Measurements from ENCODE around the gene GPR17.

The GPR17 gene

DNA sequence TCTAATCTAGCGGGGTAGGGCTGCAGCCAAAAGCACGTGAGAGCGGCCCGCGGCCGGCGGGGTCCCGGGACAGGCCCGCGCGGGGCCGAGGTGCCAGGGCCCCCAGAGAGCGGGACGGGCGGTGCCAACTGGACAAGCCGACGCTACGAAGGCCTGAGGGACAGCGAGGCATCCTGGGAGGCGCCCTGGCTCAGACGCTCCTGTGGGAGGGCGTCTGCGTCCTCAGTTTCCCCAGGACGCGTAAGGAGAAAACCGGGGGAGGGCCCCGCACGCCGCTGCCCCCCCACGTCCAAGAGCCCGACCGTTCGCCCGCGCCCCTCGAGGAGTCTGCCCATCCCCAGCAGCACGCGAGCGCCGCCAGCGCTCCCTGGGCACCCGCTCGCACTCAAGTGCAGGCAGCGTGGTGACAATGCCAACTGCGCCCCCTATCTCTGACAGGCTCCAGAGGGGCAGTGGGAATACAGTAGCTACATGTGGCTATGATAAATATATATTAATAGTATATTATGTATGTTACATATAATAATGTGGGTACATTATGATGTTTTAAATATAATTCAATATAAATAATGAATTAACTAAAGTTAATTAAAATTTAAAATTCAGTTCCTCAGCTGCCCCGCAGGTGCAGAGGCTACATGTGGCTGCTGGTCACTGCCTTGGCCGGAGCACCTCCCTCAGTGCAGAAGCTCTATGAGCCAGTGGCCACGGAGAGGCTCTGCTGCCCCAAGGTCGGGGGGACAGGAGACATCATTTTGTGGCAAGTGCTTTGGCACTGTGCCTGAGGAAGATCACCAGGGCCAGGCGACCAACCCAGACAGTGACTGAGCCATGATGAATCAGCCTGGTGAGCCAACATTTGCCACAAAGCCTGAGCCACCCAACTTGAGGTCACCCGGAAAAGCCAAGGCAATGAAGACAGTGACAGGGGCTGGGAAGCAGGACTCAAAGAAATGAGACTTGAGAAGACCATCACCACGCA is 49.8 kb downstream of the GPR17 start:
- Histone ChIP-seq H3K27me3 (ENCODE audit: control insufficient read depth, insufficient read depth, low read length) (peaks cover 6% of the 10 kb centered on the region), H3K4me1 (ENCODE audit: control insufficient read depth, insufficient read depth, low read length) (peaks cover 11% of the 10 kb centered on the region), H3K4me3 (ENCODE audit: low read length) (no peak overlapping the region), H3K9me3 (ENCODE audit: control insufficient read depth, low read length) (no peaks in the 10 kb centered on the region), H3K36me3 (ENCODE audit: control insufficient read depth, insufficient read depth, low read length) (no peaks in the 10 kb centered on the region), H3K9ac (ENCODE audit: low read length) (no peak overlapping the region)

GRCh38 chr2:127697482-127698180 is 51.7 kb downstream of the GPR17 start:
- no peak overlapping the region for H3K9ac ChIP-seq (ENCODE audit: low read length)
- H3K36me3 ChIP-seq (ENCODE audit: control insufficient read depth, insufficient read depth, low read length) = no peaks in the 10 kb centered on the region
- peaks cover 19% of the 10 kb centered on the region for H3K4me1 ChIP-seq (ENCODE audit: control insufficient read depth, insufficient read depth, low read length)
- H3K4me3 ChIP-seq (ENCODE audit: low read length) = no peak overlapping the region
- H3K27me3 ChIP-seq (ENCODE audit: control insufficient read depth, insufficient read depth, low read length) = peaks cover 6% of the 10 kb centered on the region
- H3K9me3 ChIP-seq (ENCODE audit: control insufficient read depth, low read length) = no peaks in the 10 kb centered on the region

GRCh38 chr2:127698553-127699355 is 52.8 kb downstream of the GPR17 start:
- Histone ChIP-seq H3K4me1 (ENCODE audit: control insufficient read depth, insufficient read depth, low read length) (peaks cover 28% of the 10 kb centered on the region), H3K9me3 (ENCODE audit: control insufficient read depth, low read length) (no peaks in the 10 kb centered on the region), H3K9ac (ENCODE audit: low read length) (no peak overlapping the region), H3K36me3 (ENCODE audit: control insufficient read depth, insufficient read depth, low read length) (no peaks in the 10 kb centered on the region), H3K4me3 (ENCODE audit: low read length) (no peak overlapping the region), H3K27me3 (ENCODE audit: control insufficient read depth, insufficient read depth, low read length) (peaks cover 6% of the 10 kb centered on the region)

- Histone ChIP-seq H3K36me3 (ENCODE audit: control insufficient read depth, insufficient read depth, low read length) (no peaks in the 10 kb centered on the region), H3K4me3 (ENCODE audit: low read length) (peak overlapping the region; percentile 68), H3K4me1 (ENCODE audit: control insufficient read depth, insufficient read depth, low read length) (peaks cover 31% of the 10 kb centered on the region), H3K27me3 (ENCODE audit: control insufficient read depth, insufficient read depth, low read length) (peaks cover under 1% of the 10 kb centered on the region), H3K9me3 (ENCODE audit: control insufficient read depth, low read length) (no peaks in the 10 kb centered on the region), H3K9ac (ENCODE audit: low read length) (peak overlapping the region; percentile 85)
Observed at GRCh38 chr2:127700527-127701192, 54.7 kb downstream of the GPR17 start.

GRCh38 chr2:127701193-127701650 is 55.3 kb downstream of the GPR17 start, which contains the start of gene SFT2D3:
Gene SFT2D3, plus strand, starts transcription at chr2:127701497. Its CDS starts 32 bp downstream, at chr2:127701529.
- no peaks in the 10 kb centered on the region for H3K9me3 ChIP-seq (ENCODE audit: control insufficient read depth, low read length)
- no peaks in the 10 kb centered on the region for H3K36me3 ChIP-seq (ENCODE audit: control insufficient read depth, insufficient read depth, low read length)
- H3K9ac ChIP-seq (ENCODE audit: low read length) = peak within 1 kb of the TSS; percentile 85
- peaks cover 31% of the 10 kb centered on the region for H3K4me1 ChIP-seq (ENCODE audit: control insufficient read depth, insufficient read depth, low read length)
- H3K27me3 ChIP-seq (ENCODE audit: control insufficient read depth, insufficient read depth, low read length) = no peaks in the 10 kb centered on the region
- peak within 1 kb of the TSS; percentile 68 for H3K4me3 ChIP-seq (ENCODE audit: low read length)

DNA sequence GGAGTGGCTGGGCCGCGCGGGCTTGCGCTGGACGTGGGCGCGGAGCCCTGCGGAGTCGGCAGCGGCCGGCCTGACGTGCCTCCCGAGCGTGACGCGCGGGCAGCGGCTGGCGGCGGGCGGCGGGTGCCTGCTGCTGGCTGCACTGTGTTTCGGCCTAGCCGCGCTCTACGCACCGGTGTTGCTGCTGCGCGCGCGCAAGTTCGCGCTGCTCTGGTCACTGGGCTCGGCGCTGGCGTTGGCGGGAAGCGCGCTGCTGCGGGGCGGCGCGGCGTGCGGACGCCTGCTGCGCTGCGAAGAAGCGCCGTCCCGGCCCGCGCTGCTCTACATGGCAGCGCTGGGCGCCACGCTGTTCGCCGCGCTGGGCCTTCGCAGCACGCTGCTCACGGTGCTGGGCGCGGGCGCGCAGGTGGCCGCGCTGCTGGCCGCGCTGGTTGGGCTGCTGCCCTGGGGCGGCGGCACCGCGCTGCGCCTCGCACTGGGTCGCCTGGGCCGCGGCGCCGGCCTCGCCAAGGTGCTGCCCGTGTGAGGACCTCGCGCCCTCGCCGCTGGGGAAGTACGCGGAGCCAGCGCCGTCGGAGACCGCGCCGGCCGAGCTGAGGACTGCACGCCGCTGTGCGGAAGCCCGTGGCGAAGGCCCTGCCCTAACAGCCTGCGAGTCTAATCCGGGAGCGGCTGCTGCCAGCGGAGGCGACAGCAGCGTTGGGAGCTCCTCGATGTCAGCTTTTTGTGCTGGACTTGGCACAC is 55.9 kb downstream of the GPR17 start:
- H3K4me1 ChIP-seq (ENCODE audit: control insufficient read depth, insufficient read depth, low read length) = peaks cover 31% of the 10 kb centered on the region
- no peaks in the 10 kb centered on the region for H3K9me3 ChIP-seq (ENCODE audit: control insufficient read depth, low read length)

More for the DNA sequence above, 55.9 kb downstream of the GPR17 start:
- Histone ChIP-seq H3K27me3 (ENCODE audit: control insufficient read depth, insufficient read depth, low read length) (no peaks in the 10 kb centered on the region), H3K4me3 (ENCODE audit: low read length) (peak overlapping the region; percentile 38), H3K36me3 (ENCODE audit: control insufficient read depth, insufficient read depth, low read length) (no peaks in the 10 kb centered on the region), H3K9ac (ENCODE audit: low read length) (peak overlapping the region; percentile 85)

Data from mucosa of stomach (tissue), 1 donor.